Gastrocnemius medialis (tissue), 4 donors: ENCODE results near the gene SEPTIN6. TPM values are rescaled to one million over a fixed set of nuclear protein-coding genes. Genes with fewer than 3 reads are reported as not detected.

Experiments used
- ATAC-seq, 2 donors: fragments of 150-250 bp; one replicate each; pipeline ENCODE4 v1.9.1; 2016
- DNase-seq, 2 donors: peaks; one replicate each; pipeline ENCODE4 v3.0.0-alpha.2; 2019
- H3K27ac ChIP-seq, 4 donors: fragments of 200-600 bp; sonication (generic); 1 replicate in 1 of 4; 2 replicates in 3 of 4; pipeline ENCODE4 v1.5.1; 2016 to 2018; ENCODE audit warnings: mild to moderate bottlenecking in 2 of 4, moderate library complexity in 1 of 4
- H3K27me3 ChIP-seq, 3 donors: fragments of 200-600 bp; sonication (generic) in 2 of 3; 1 replicate in 1 of 3; 2 replicates in 2 of 3; pipeline versions ENCODE4 v1.5.1 to v1.6.0; 2016 to 2019; ENCODE audit warnings: mild to moderate bottlenecking in 1 of 3, moderate library complexity in 1 of 3
- H3K36me3 ChIP-seq, 2 donors: fragments of 200-600 bp; sonication (generic) in 1 of 2; one replicate each; pipeline ENCODE4 v1.5.1; 2017 to 2018
- H3K4me1 ChIP-seq, 2 donors: fragments of 200-600 bp; sonication (generic) in 1 of 2; one replicate each; pipeline ENCODE4 v1.5.1; 2016 to 2017; ENCODE audit warnings: mild to moderate bottlenecking in 2 of 2
- H3K4me3 ChIP-seq, 4 donors: fragments of 200-600 bp; sonication (generic) in 3 of 4; 1 replicate in 1 of 4; 2 replicates in 3 of 4; pipeline ENCODE4 v1.5.1; 2016 to 2019; ENCODE audit warnings: mild to moderate bottlenecking in 2 of 4
- H3K9me3 ChIP-seq, 3 donors: fragments of 200-600 bp; sonication (generic) in 2 of 3; 1 replicate in 1 of 3; 2 replicates in 2 of 3; pipeline ENCODE4 v1.5.1; 2016 to 2019
- POLR2A ChIP-seq, 2 donors: fragments of 450-650 bp; IDR thresholded peaks; one replicate each; pipeline ENCODE4 v1.6.1; 2017; ENCODE audit warnings: antibody characterized with exemption in 2 of 2, mild to moderate bottlenecking in 2 of 2, moderate library complexity in 2 of 2
- in situ Hi-C, 4 donors: fragments of 200-750 bp; cut with MboI; loops; one replicate each; pipeline versions ENCODE4 v1.15.0 to v1.8.0; 2017; ENCODE audit warnings: low sequenced_read_pairs in 4 of 4
- intact Hi-C: fragments of 100-400 bp; cut with DNase I; formaldehyde crosslinking; loops from one replicate; pipeline ENCODE4 v1.15.1; 2023; ENCODE audit warnings: low total_unique reads
- total RNA-seq, 4 donors: library from RNA; depleted of rRNA; stranded (reverse); fragments of >200 nt; gene quantifications; one replicate each; pipeline versions ENCODE4 v1.1.0 to v1.2.3, GENCODE V29; 2016
- TF ChIP-seq, protein P1 (sequence below), 5 experiments: fragments of 450-650 bp in 3 of 5; fragments of 200-600 bp in 2 of 5; sonication (generic) in 2 of 5; IDR thresholded peaks in 4 of 5; conservative IDR thresholded peaks in 1 of 5; 1 replicate in 4 of 5; 2 replicates in 1 of 5; pipeline ENCODE4 v1.5.1; 2016 to 2019; ENCODE audit warnings: antibody characterized with exemption in 5 of 5, mild to moderate bottlenecking in 3 of 5, moderate library complexity in 3 of 5

The SEPTIN6 gene
- 10 to 100 TPM in 1 of 4 donors, 1 to 10 TPM in 3; 1.2 to 11.1 (median 3.5) TPM for total RNA-seq

DNA sequence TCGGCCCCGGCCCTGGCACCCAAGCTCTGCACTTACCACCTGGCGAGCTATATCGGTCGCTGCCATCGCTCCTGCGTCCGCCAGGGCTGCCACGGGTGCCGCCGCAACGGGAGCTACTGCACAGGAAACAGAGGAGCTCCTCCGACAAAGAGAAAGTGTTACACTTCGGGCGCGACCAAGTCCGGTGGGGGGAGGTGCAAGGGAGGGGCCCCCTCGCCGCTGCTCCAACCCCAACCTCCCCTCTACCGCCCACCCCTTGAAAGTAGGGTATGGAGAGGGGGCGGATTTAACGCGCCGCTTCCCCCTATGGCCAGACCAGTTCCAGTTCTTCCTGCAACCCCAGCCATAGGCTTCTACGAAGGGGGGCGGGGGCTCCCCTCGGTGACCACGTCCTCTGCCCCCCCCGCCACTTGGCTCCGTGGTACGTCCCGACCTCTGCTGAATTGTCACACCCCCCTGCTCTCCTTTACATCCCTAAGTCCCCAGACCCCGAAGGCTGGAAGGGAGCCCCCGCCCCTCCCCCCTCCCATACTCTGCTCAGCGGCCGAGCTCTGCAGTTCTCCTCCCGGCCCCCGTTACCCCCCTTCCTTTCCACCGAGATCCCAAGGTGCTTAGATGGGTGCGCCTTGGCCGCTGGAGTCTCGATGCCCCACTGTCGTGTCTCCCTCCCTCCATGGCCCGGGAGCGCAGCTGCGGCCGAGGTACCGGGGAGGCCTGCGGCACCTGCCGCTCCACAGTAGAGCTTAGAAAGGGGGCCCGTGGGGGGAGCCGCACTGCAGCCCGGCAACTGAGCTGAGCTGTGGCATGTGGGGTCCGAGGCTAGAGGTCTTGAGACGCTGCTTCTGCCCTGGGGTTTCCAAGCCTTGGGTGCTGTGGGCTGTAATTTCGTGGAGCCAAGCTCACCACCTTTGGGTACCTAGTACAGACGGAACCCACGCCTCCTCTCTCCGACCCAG, at the start of gene SEPTIN6:
TSS of gene SEPTIN6 (minus strand) at position 129 of the 956 bp plus-strand sequence. CDS start at position 66, 63 bp downstream.
- in situ Hi-C loops, result no loop called here
- Histone ChIP-seq H3K4me3 (peak within 1 kb of the TSS; percentile 59 to 74 (median 65)), H3K27ac (peak within 1 kb of the TSS; percentile 50 to 62 (median 56)), H3K36me3 (no peaks in the 10 kb centered on the region), H3K4me1 (no peaks in the 10 kb centered on the region), H3K27me3 (no peaks in the 10 kb centered on the region), H3K9me3 (no peaks in the 10 kb centered on the region)
- TF ChIP-seq POLR2A (IDR thresholded peaks at IDR 0.05), result peak; percentile 19 to 38
- TF ChIP-seq, protein P1, sequence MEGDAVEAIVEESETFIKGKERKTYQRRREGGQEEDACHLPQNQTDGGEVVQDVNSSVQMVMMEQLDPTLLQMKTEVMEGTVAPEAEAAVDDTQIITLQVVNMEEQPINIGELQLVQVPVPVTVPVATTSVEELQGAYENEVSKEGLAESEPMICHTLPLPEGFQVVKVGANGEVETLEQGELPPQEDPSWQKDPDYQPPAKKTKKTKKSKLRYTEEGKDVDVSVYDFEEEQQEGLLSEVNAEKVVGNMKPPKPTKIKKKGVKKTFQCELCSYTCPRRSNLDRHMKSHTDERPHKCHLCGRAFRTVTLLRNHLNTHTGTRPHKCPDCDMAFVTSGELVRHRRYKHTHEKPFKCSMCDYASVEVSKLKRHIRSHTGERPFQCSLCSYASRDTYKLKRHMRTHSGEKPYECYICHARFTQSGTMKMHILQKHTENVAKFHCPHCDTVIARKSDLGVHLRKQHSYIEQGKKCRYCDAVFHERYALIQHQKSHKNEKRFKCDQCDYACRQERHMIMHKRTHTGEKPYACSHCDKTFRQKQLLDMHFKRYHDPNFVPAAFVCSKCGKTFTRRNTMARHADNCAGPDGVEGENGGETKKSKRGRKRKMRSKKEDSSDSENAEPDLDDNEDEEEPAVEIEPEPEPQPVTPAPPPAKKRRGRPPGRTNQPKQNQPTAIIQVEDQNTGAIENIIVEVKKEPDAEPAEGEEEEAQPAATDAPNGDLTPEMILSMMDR (IDR thresholded peaks at IDR 0.05 in 4 of 5, conservative IDR thresholded peaks at IDR 0.05 in 1 of 5), result no peak
- DNase-seq, result peak in 1 of 2 donors; percentile 38
- intact Hi-C loops, result loop anchor here (5.0 kb wide), 1 partner anchor 76 kb away; no protein-coding TSS in a partner anchor
- ATAC-seq, result peak; percentile 56 to 80

DNA sequence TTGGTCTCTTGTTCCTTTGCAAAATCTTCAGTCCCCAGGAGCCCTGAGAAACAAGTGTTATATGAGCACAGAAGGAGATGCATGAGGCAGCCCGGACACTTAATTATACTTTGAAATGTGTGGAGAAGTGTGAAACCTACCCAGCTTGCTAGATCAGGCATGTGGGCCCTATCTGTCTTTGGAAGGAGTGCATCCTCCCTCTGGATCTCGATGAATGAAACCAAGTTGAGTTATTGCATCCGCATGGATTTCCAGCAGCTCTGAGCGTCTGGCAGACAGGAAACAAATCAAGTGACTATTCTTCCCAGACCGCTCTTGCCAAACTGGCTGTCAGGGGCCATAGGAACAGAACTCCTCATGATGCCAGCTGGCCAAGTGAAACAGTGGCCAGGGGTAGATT, 45.8 kb upstream of the SEPTIN6 start:
- Histone ChIP-seq H3K27me3 (no peaks in the 10 kb centered on the region), H3K4me3 (no peak overlapping the region), H3K4me1 (no peaks in the 10 kb centered on the region), H3K27ac (no peak overlapping the region), H3K9me3 (no peaks in the 10 kb centered on the region), H3K36me3 (no peaks in the 10 kb centered on the region)
- DNase-seq, result no peak
- TF ChIP-seq, protein P1 (IDR thresholded peaks at IDR 0.05 in 4 of 5, conservative IDR thresholded peaks at IDR 0.05 in 1 of 5), result no peak
- TF ChIP-seq POLR2A (IDR thresholded peaks at IDR 0.05), result no peak
- intact Hi-C loops (no loop called here), in situ Hi-C loops (loop anchor here in 2 of 4 donors (10.0 to 25.0 kb wide), 3 partner anchors 126 to 226 kb away; partner anchors contain the start of gene NKRF (in 1 of the 2))
- ATAC-seq, result no peak

DNA sequence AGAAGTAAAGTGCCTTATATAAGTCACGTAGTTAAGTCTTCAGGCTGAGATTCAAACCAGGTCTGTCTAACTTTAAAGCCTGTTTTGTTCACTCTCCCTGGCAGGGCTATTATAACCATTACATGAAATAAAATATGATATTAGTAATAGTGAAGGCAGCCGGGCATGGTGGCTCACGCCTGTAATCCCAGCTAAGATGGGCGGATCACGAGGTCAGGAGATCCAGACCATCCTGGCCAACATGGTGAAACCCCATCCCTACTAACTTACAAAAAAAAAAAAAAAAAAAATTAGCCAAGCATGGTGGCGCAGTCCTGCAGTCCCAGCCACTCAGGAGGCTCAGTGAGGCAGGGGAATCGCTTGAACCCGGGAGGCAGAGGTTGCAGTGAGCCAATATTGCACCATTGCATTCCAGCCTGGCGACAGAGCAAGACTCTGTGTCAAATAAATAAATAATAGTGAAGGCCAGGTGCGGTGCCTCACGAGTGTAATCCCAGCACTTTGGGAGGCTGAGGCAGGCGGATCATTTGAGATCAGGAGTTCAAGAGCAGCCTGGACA, 43.3 kb upstream of the SEPTIN6 start:
- in situ Hi-C loops, result loop anchor here in 2 of 4 donors (10.0 to 25.0 kb wide), 3 partner anchors 124 to 224 kb away; partner anchors contain the start of gene NKRF (in 1 of the 2)
- Histone ChIP-seq H3K36me3 (no peaks in the 10 kb centered on the region), H3K9me3 (no peaks in the 10 kb centered on the region), H3K27ac (peak overlapping the region in 1 of 4 donors; percentile 15), H3K27me3 (no peaks in the 10 kb centered on the region), H3K4me1 (no peaks in the 10 kb centered on the region), H3K4me3 (no peak overlapping the region)
- ATAC-seq (peak in 1 of 2 donors; percentile 23), DNase-seq (no peak)
- TF ChIP-seq, protein P1 (IDR thresholded peaks at IDR 0.05 in 4 of 5, conservative IDR thresholded peaks at IDR 0.05 in 1 of 5), result no peak
- TF ChIP-seq POLR2A (IDR thresholded peaks at IDR 0.05), result no peak
- intact Hi-C loops, result no loop called here

DNA sequence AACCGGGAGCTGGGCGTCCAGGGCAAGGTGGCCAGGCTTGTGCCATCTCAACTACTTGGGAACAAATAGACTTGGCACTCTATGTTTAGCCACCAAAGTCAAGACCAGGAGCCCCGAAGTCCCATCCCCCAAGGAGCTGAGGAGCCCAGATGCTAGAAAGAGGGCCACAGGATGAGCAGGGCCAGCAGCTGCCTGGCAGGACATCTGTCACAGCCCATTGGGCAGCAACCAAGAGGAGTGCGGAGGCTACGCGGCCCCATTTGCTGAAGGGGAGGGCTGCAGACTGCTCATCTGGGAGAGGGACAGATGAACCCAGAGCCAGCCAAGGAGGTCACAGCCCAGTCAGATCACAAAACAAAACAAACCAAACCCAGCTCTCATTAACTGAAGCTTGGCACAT, 42.5 kb upstream of the SEPTIN6 start:
- no peak for ATAC-seq
- Histone ChIP-seq H3K27me3 (no peaks in the 10 kb centered on the region), H3K4me3 (no peak overlapping the region), H3K27ac (peak overlapping the region in 2 of 4 donors; percentile 15 to 29), H3K36me3 (no peaks in the 10 kb centered on the region), H3K4me1 (no peaks in the 10 kb centered on the region), H3K9me3 (no peaks in the 10 kb centered on the region)
- in situ Hi-C loops (loop anchor here in 2 of 4 donors (10.0 to 25.0 kb wide), 3 partner anchors 123 to 223 kb away; partner anchors contain the start of gene NKRF (in 1 of the 2)), intact Hi-C loops (no loop called here)
- no peak for DNase-seq
- TF ChIP-seq, protein P1 (IDR thresholded peaks at IDR 0.05 in 4 of 5, conservative IDR thresholded peaks at IDR 0.05 in 1 of 5), result no peak
- TF ChIP-seq POLR2A (IDR thresholded peaks at IDR 0.05), result no peak
